Smooth muscle cell (in vitro differentiated cells): ENCODE data around the gene RPL10. TPM values are rescaled to one million over a fixed set of nuclear protein-coding genes. Genes with fewer than 3 reads are reported as not detected.

ENCODE experiments used
- DNase-seq: peaks from one replicate; lab custom pipeline; 2025; ENCODE audit not compliant: unreplicated experiment; lab: John Stamatoyannopoulos, UW
- H2AFZ ChIP-seq: fragments of 200-600 bp; sonication (generic); 2 replicates; pipeline ENCODE4 v1.6.0; 2016; ENCODE audit warnings: antibody characterized with exemption, low read depth, mild to moderate bottlenecking
- H3F3A ChIP-seq: fragments of 200-600 bp; sonication (generic); 2 replicates; pipeline ENCODE4 v1.6.0; 2017; ENCODE audit warnings: antibody characterized with exemption, low read depth
- H3K27ac ChIP-seq: fragments of 200-600 bp; sonication (generic); 2 replicates; pipeline ENCODE4 v1.5.1; 2016; ENCODE audit warnings: low read depth, mild to moderate bottlenecking
- H3K27me3 ChIP-seq: fragments of 200-600 bp; sonication (generic); 2 replicates; pipeline ENCODE4 v1.6.1; 2016; ENCODE audit warnings: low read depth, mild to moderate bottlenecking
- H3K36me3 ChIP-seq: fragments of 200-600 bp; sonication (generic); 2 replicates; pipeline ENCODE4 v1.5.1; 2016; ENCODE audit warnings: low read depth
- H3K4me1 ChIP-seq: fragments of 200-600 bp; sonication (generic); 2 replicates; pipeline ENCODE4 v1.5.1; 2016; ENCODE audit warnings: low read depth
- H3K4me2 ChIP-seq: fragments of 200-600 bp; sonication (generic); 2 replicates; pipeline ENCODE4 v1.6.0; 2016; ENCODE audit warnings: mild to moderate bottlenecking
- H3K4me3 ChIP-seq: fragments of 200-600 bp; sonication (generic); 2 replicates; pipeline ENCODE4 v1.5.1; 2016; ENCODE audit warnings: mild to moderate bottlenecking
- H3K79me2 ChIP-seq: fragments of 200-600 bp; sonication (generic); 2 replicates; pipeline ENCODE4 v1.6.0; 2016; ENCODE audit warnings: low read depth, mild to moderate bottlenecking
- H3K9ac ChIP-seq: fragments of 200-600 bp; sonication (generic); 2 replicates; pipeline ENCODE4 v1.6.0; 2016; ENCODE audit warnings: low read depth
- H3K9me3 ChIP-seq: fragments of 200-600 bp; sonication (generic); replicated peaks from 2 replicates; pipeline ENCODE4 v1.5.1; 2016; ENCODE audit warnings: low read depth
- H4K20me1 ChIP-seq: fragments of 200-600 bp; sonication (generic); 2 replicates; pipeline ENCODE4 v1.6.0; 2016; ENCODE audit warnings: low read depth
- CTCF ChIP-seq: fragments of 200-600 bp; sonication (generic); IDR thresholded peaks from 2 replicates; pipeline ENCODE4 v1.5.1; 2017; ENCODE audit warnings: borderline replicate concordance, mild to moderate bottlenecking, antibody characterized with exemption; ENCODE audit not compliant: insufficient read depth, poor library complexity, severe bottlenecking
- WGBS: methylation state at CpG from one replicate; pipeline ENCODE4 v1.1.7; 2016; ENCODE audit warnings: low lambda C conversion rate; 5-methylcytosine and 5-hydroxymethylcytosine counted together
- polyA plus RNA-seq: library from polyadenylated mRNA; unstranded; fragments of >200 nt; fragmentation: Nextera tagmentation; extraction: Ambion mirVana; gene quantifications from 2 replicates; pipeline ENCODE4 v1.2.1, GENCODE V29; 2016
- total RNA-seq: library from RNA; depleted of rRNA; stranded (reverse); fragments of >200 nt; gene quantifications from 2 replicates; pipeline ENCODE4 v1.2.3, GENCODE V29; 2014

The RPL10 gene
- total and polyA plus RNA-seq, 2 experiments from 2014 or later = 1,314 to 3,107 TPM

GRCh38 chrX:154349979-154350378 is 48.2 kb upstream of the RPL10 start:
- H3K4me2 ChIP-seq = no peak overlapping the region
- no peaks in the 10 kb centered on the region for H3K9me3 ChIP-seq
- H4K20me1 ChIP-seq = peaks cover 79% of the 10 kb centered on the region
- no peak overlapping the region for H2AFZ ChIP-seq
- no peaks in the 10 kb centered on the region for H3F3A ChIP-seq
- H3K27ac ChIP-seq = no peak overlapping the region
- H3K36me3 ChIP-seq = no peaks in the 10 kb centered on the region
- H3K4me3 ChIP-seq = no peak overlapping the region
- no peaks in the 10 kb centered on the region for H3K4me1 ChIP-seq
- H3K79me2 ChIP-seq = no peaks in the 10 kb centered on the region
- no peak for TF ChIP-seq CTCF
- no peak overlapping the region for H3K9ac ChIP-seq
- whole genome bisulfite sequencing = 91% methylated on average over 15 of the region's 15 CpGs
- H3K27me3 ChIP-seq = no peaks in the 10 kb centered on the region
- DNase-seq = no peak

GRCh38 chrX:154350429-154351182 is 47.6 kb upstream of the RPL10 start:
- Histone ChIP-seq H3K27me3 (no peaks in the 10 kb centered on the region), H3K9ac (no peak overlapping the region), H4K20me1 (peaks cover 86% of the 10 kb centered on the region), H3K27ac (no peak overlapping the region), H3K4me2 (no peak overlapping the region), H3F3A (no peaks in the 10 kb centered on the region), H3K79me2 (no peaks in the 10 kb centered on the region), H3K9me3 (no peaks in the 10 kb centered on the region), H2AFZ (no peak overlapping the region), H3K4me1 (no peaks in the 10 kb centered on the region), H3K36me3 (no peaks in the 10 kb centered on the region), H3K4me3 (no peak overlapping the region)
- TF ChIP-seq CTCF = no peak
- 84% methylated on average over 19 of the region's 19 CpGs for WGBS
- no peak for DNase-seq

GRCh38 chrX:154351183-154352011 is 46.8 kb upstream of the RPL10 start:
- no peak for TF ChIP-seq CTCF
- Histone ChIP-seq H4K20me1 (peaks cover 94% of the 10 kb centered on the region), H3K9me3 (no peaks in the 10 kb centered on the region), H3K9ac (no peak overlapping the region), H2AFZ (no peak overlapping the region), H3K4me2 (no peak overlapping the region), H3K79me2 (no peaks in the 10 kb centered on the region), H3K27ac (no peak overlapping the region), H3F3A (no peaks in the 10 kb centered on the region), H3K4me1 (no peaks in the 10 kb centered on the region), H3K27me3 (no peaks in the 10 kb centered on the region), H3K36me3 (no peaks in the 10 kb centered on the region), H3K4me3 (no peak overlapping the region)
- 88% methylated on average over 30 of the region's 30 CpGs for WGBS
- DNase-seq = no peak
